ENCODE results near the gene OLFML2A.

OLFML2A gene

DNA sequence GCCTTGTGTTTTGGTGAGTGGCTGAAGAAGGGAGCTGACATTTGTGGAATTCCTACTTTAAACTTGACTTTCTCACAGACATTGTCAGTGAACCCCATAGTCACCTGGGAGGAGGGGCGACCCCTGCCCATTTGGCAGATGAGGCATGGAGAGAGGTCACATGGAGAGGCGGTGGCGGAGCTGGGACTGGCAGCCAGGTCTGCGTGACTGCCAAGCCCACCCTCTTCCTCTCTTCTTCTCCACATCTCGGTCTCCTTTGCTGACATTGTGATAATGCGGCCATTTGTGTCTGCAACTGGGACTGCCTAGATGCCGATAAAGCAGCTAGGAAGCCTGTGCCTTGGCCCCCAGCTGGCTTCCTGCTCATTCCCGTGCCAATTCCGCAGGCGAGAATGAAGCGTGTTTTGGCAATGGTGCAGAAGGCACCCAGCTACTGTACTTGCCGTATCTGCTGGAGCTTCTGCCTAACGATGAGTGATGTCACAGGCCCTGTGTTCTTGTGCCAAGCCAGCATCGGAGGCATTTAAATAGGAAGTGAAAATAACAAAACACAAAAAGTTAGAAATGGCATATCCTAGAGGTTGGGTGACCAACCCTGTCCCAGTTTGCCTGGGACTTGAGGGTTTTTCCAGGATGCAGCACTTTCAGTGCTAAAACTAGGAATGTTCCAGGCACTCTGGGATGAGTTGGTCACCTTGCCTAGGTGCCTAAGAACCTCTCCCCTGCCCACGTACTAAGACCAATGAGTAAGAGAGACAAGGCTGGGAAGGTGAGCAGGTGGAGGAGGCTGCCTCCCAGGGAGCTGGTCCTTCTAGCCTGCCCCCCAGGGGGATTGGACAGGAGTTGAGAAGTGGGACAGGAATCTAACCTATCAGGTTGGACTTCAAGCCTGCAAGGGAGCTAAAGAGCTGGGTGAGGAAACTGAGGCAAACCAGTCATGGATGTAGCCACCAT is 23.6 kb downstream of the OLFML2A start:
- DNase-seq, result peak; percentile 48

DNA sequence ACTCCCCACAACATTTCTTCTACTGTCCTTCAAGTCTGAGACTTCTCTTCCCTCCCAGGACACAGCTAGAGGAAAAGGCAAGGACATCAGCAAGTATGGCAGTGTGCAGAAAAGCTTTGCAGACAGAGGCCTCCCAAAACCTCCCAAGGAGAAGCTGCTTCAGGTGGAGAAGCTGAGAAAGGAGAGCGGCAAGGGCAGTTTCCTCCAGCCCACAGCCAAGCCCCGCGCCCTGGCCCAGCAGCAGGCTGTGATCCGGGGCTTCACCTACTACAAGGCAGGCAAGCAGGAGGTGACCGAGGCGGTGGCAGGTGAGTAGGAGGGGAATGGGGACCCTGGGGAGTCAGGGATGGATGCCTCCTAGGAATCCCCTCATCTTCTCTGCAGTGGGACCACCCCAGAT is 24.4 kb downstream of the OLFML2A start:
- DNase-seq, result no peak

DNA sequence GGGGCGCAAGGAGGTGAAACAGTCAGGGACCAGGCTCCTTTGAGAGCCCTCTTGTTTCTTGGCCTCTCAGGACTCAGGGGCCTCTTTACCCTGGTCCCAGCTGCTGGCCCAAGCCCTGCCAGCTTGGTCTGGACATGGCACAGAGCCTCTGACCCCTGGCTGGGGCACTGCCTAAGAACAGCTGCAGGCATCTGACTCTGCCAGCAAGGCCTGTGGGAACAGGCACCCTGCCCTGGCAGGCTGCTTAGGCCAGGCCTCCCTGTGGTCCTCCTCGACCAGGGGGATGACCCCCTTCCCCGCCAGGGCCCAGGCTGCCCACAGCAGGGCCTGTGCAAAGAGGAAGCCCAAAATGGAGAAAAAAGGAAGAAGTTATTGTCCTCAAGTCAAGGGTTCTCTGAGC is 25.5 kb downstream of the OLFML2A start:
- DNase-seq, result peak; percentile 51

DNA sequence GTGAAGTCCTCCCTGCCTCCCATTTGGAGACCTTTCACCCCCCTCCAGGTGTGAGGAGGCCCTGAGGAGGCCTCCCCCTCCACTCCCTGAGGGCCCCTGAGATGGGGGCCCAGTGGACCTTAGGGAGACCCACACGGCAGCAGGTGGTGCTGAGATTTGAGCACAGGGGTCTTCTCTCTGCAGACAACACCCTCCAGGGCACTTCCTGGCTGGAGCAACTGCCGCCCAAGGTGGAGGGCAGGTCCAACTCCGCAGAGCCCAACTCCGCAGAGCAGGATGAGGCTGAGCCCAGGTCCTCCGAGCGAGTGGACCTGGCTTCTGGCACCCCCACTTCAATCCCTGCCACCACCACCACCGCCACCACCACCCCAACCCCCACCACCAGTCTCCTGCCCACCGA is 27.0 kb downstream of the OLFML2A start:
- no peak for DNase-seq

DNA sequence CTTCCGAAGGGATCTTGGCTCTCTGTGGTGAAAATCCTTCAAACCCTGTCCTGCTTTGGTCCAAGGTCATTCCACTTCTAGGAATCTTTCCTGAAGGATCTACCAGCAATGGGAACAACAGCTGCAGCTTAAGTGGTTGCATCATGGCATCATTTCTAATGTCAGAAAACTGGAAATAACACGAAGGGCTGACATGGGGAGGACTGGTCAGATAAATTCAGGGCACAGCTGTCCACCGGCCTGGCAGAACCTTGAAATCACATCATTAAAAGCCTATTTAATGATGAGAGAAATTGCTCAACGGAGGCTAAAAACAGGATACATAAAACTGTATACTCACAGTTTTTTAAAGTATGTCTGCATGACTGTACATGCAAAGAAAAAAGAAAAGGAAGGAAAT is 28.3 kb downstream of the OLFML2A start:
- no peak for DNase-seq

DNA sequence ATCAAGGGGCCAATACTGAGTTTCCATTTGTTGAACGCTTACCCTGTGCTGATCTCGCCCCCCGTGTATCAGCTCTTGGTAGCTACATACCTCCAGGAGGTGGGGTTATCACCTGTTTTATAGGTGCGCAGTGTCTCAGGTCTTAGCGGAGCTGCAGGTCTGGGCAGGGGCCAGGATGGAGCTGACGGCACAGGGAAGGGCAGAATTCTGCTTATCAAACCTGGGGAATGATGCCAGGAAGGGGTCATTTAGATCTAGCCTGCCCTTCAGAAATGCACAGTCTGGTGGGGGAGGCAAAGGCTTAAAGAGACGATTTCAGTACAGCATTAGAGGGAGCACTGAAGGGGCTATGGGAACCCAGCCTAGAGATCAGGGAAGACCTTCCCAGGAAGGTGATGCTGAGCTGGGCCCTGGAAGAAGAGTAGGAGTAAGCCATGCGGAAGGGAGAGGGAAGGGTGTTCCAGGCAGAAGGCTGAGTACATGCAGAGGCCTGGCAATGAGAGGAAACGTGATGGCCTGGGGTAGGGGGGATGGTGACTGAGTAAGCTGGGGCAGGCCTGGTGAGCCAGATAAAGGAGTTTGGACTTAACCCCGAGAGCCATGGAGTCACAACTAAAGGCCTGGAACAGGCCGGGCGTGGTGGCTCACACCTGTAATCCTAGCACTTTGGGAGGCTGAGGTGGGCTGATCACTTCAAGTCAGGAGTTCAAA is 31.5 kb downstream of the OLFML2A start:
- DNase-seq, result no peak

DNA sequence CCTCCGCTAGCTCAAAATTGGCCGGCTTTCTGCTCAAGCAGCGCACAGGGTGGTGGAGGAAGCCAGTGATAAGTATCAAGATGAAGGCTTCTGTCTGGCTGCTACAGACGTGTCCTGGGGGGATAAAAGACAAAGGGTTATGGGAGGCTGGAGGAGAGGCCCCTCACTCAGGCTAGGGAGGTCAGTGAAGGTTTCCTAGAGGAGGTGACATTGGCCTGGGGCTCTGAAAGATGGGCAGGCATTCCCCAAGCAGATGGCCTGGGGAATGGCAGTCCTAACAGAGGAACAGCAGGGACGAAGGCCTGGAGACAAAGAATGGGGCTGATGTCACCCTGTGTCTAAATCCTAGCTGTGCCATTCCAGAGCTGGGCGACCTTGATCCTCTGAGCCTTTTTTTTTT is 32.3 kb downstream of the OLFML2A start:
- no peak for DNase-seq

DNA sequence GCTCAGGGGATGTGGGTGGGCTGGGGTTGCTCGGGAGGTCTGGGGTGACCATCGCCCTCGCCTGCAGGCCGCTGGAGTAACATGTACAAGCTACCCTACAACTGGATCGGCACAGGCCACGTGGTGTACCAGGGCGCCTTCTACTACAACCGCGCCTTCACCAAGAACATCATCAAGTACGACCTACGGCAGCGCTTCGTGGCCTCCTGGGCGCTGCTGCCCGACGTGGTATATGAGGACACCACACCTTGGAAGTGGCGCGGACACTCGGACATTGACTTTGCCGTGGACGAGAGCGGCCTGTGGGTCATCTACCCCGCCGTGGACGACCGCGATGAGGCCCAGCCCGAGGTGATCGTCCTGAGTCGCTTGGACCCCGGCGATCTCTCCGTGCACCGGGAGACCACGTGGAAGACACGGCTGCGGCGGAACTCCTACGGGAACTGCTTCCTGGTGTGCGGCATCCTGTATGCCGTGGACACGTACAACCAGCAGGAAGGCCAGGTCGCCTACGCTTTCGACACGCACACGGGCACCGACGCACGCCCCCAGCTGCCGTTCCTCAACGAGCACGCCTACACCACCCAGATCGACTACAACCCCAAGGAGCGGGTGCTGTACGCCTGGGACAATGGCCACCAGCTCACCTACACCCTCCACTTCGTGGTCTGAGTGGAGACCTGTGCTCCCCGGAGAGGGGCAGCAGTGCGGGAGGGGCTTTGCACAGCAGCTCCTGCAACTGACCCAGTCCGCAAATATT is 33.0 kb downstream of the OLFML2A start:
- no peak for DNase-seq

DNA sequence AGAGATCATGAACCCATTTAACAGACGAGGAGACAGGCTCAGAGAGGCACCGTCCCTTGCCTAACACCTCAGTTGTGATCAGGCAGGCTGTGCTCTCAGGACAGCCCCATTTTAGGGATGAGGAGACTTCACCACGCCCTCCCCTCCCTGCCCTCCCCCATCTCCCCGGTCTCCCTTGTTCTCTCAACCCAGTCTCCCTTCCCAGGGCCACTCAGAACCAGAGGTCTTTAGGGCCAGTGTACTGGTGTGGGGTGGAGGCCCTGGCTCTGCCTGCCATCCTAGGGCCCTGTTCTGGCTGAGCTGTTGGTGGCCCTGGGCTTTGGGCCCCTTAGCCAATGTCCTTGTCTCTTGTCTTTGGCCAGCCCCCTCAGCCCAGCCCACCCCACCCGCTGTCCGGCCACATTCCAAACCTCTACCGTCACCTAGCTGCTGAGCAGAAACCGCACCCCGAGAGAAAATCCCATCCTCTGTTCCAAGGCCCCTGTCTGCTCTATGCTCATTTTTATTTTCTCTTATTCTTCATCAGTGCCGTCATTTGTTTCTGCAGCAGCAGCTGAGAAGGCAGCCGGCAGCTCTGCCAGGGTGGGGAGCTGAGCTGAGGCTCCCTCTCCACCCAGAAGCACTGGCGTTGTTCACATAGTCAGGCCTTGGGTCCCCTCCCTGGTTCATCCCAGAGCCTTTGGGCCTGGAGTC is 33.9 kb downstream of the OLFML2A start:
- peak; percentile 88 for DNase-seq

DNA sequence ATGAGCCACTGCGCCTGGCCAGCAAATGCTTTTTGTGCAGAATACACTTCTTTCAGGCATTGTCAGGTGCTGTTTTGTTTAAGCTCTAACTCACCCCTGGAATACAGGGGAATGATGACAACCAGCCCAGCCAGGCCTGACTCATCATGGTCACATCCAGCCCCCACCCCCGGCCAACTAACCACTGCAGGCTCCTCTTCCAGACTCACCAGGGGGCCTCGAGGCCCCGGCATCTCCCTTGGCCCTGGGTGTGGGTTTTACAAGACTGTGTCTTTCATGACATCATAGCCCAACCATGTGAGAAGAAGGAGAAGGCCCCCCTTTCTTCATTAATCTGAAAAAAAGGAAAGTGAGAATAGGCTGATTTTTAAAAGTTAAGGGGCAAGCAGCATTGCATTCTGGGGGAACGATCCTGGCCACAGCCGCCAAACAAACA is 35.5 kb downstream of the OLFML2A start:
- DNase-seq, result peak; percentile 91

DNA sequence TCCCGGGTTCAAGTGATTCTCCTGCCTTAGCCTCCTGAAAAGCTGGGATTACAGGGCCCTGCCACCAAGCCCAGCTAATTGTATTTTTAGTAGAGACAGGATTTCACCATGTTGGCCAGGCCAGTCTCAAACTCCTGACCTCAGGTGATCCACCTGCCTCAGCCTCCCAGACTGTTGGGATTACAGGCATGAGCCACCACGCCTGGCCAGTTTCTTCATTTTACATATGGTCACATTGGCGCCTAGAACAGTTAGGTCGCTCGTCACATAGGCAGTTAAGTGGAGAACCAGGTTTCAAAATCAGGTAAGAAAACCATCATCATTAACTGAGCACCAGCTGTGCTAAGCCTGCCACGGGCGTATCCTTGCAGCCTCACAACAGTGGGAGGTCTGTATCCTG is 36.1 kb downstream of the OLFML2A start:
- DNase-seq, result no peak

DNA sequence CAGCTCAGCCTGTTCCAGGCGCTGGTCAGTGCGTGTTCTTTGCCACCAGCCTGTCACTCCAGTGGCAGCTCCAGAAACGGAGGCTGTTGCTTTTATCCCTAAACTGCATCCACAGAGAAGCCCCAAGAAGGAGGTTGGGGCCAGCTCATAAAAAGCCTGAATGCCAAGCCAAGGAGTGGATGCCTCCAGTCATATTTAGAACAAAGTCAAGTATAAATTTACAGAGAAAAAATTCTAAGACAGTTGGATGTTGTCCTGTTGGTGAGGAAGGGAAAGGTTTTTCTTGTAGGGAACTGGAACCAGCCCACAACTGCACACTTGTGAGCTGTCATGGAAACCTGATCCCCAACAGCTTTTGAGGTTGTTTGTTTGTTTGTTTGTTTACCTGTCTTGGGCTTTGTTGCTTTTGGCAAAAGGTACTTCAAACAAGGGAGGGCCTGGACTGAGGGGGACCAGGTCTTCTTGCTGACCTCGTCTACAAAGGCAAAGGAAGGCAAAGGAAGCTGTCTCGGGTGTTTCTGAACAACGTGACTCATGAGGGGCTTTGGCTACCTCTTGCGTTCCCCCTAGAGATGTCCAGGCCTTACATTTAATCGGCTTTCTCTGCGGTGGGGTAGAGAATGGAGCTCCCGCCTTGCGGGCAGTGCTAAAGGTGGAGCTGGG is 36.7 kb downstream of the OLFML2A start:
- no peak for DNase-seq

DNA sequence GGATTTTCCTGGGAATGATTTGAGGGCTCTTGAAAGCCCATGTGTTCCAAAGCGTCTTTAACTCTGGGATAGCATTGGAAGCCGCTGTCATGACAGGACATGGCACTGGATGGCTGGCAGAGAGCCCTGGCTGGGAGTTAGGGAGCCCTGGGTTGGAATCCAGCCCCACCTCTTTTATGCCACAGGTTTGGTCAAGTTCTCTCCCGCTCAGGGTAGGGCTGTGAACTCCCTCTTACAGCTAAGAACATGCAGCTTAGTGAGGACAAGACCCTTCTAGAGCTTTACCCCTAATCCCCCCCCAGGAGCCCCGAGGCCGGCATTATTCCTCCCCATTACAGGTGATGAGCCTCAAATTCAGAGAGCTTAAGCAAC is 37.2 kb downstream of the OLFML2A start:
- no peak for DNase-seq

DNA sequence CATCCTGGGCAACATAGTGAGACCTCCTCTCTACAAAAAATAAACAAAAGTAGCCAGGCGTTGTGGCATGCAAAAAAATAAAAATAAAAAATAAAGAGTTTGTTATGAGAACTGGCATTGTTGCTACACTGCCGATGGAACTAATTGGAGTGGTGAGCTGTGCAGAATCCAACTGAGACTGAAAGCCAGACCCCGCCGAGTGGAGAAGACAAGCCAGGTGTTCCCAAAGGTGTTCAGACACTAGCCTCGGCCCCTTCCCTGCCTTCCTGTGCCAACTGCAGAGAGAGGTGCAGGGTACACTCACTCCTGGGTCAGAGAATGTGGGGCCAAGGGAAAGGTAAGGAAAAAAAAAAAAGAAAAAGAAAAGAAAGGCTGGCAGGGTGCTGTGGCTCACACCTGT is 38.7 kb downstream of the OLFML2A start:
- DNase-seq, result no peak

DNA sequence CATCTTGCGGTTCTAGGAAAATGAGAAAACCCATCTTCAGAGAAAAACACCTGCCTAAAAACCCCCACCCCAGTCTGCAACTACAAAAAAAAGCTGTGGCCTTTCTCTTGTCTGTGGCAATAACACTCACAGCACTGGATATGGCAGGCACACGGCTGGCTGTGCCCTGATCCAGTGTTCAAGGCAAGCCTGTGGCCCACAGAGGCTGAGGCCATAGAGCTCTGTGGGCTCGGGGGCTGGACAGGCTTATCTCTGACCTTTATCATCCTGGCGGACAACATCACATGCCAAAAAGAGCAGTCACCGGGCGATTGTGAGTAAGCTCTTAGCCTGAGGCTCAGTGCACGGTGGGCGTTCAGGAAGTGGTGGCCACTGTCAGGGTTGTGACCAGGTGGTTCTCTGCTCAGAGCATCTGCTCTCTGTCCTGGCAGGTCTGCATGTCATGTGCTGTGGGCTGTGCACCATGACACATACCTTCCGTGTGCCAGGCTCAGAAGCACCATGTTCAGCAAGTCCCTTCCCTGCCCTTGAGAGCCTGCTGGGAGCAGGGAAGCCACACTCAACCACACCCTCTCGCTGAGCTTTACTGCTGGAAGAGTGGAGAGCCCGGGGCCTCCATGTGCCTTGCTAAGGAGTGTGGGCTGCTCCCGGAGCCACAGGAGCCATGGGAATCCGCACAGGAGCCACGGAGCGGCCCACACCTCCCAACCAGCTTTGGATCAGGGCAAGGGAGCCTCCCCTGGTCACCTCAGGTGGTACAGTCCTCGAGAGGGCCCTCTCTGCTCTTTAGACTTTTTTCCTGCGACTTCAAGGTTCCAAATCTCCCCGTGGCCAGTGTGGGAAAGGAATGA is 41.7 kb downstream of the OLFML2A start:
- DNase-seq, result no peak

DNA sequence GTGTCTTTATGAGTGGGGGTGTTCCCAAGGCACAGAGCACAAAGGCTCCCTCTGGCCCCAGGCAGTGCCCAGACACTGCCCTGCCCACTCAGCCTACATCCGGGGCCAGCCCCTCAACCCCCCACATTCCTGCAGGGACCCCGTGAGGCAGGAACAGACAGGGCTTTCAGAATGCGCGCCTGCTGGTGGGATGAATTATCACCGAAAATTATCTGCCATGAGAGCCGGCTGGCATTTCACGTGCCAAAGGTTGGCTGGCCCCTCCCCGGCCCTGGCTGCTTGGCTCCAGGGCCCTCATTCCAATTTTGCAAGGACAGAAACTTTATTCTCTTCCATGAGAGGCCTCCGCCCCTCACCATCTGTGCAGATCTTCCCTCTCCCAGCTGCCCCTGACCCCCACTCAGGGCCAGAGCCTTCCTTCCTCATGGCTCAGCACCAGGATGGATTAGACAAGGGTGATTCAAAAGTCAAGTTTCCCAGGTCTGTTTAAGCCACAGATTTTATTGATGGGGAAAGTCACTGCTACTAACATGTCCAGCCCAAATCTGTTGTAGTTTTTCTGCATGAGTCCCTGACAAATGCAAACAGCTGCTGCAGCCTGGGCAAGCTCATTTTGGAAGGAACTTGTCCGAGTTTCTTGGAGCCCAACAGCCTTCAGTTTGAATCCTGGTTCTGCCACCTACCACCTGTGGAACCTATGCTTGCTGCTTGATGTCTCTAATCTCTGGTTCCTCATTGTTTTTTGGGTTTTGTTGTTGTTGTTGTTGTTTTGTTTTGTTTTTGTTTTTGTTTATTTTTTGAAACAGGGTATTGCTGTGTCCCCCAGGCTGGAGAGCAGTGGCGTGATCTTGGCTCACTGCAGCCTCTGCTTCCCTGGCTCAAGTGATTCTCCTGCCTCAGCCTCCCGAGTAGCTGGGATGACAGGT is 44.0 kb downstream of the OLFML2A start:
- DNase-seq, result peak; percentile 79

DNA sequence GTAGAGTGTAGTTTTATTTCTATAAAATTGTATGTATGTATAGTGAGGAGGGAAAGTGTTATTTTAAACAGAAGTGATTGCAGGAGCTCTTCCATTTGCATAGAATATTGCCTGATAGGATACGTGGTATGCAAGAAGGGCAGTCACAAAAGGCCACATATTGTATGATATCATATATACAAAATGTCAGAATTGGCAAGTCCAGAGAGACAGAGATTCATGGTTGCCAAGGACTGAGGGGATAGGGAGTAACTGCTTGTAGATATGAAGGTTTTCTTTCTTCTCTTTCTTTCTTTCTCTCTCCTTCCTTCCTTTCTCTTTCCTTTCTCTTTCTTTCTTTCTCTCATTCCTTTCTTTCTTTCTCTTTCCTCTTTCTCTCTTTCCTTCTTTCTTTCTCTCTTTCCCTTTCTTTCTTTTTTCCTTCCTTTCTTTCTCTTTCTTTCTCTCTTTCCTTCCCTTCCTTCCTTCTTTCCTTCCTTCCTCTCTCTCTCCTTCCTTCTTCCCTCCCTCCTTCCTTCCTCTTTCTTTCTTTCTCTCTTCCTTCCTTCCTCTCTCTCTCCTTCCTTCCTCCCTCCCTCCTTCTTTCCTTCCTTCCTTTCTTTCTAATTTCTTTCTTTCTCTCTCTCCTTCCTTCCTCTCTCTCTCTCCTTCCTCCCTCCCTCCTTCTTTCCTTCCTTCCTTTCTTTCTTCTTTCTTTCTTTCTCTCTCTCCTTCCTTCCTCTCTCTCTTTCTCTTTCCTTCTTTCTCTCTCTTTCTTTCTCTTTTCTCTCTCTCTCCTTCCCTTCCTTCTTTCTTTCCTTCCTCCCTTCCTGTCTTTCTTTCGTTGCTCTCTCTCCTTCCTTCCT is 51.8 kb downstream of the OLFML2A start:
- DNase-seq, result no peak

DNA sequence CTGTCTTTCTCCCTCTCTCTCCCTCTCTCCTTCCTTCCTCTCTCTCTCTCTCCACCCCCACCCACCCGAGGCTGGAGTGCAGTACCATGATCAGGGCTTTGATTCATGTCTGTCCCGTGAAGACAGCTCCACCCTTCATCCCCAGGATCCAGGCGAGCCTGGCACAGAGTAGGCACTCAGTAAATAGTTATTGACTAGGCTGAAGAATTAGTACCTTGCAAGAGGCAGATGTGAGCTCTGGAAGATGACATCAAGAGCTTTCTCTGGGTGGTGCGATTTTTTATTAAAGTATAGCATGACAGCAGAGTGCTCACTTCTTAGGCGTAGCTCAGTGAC is 52.4 kb downstream of the OLFML2A start:
- DNase-seq, result no peak

DNA sequence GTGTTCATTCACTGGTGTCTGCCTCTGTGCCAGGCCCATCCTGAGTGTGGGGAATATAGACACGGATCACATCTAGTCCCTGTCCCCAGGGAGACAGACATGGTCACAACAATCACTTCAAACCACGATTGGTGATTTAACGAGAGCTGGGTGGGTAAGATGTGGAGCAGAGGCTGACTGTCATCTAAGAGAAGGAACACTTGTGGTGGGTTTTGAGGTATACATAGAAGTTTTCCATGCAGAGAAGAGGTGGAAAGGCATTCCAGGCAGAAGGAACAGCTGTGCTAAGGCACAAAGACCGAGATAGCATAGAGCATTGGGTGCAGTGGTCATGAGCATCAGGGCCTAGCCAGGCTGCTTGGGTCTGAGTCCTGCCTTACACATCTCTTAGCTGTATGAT is 53.7 kb downstream of the OLFML2A start:
- no peak for DNase-seq

Data from femur (tissue), 1 donor.